GM19455 (cell line): ENCODE data around the gene TMEM176B.
"Not testable (repeated sequence)": the region's sequence is repeated elsewhere in the genome, so short reads cannot be mapped to it uniquely, and the experiment has no call there.

Source experiments
- ATAC-seq: cut with Tn5 transposase; IDR thresholded peaks from one replicate; pipeline ENCODE4 v1.9.1; 2021; ENCODE audit not compliant: unreplicated experiment

Gene TMEM176B

DNA sequence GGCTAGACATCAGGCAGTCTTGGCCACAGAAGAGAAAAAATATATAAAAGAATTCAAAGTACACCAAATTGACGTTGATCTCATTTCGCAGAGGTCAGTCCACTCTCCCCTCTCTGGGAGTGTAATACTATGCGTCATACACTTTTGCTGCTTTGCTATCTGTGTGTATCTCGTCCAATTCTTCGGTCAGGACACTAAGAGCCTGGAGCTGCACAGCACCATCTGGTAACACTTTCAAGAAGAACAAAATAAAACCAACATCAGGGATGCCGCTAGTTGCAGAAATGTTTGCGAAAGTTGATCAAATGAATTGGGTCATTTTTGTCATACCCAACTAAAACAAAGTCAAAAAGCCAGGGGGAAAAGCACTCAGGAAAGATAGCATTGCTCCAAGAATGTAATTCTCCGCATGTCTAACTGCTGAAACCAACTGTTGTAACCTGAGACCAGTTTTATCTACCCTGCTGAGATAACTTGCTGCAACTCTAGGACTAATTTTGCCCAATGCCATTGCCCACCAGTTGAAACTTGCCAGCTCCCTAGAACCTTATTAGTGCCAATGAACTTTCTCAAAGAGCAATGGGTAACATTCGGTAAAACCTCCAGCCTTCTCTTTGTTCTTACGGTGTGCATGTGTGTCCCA lies 23.4 kb upstream of the TMEM176B start:
- no peak for ATAC-seq

DNA sequence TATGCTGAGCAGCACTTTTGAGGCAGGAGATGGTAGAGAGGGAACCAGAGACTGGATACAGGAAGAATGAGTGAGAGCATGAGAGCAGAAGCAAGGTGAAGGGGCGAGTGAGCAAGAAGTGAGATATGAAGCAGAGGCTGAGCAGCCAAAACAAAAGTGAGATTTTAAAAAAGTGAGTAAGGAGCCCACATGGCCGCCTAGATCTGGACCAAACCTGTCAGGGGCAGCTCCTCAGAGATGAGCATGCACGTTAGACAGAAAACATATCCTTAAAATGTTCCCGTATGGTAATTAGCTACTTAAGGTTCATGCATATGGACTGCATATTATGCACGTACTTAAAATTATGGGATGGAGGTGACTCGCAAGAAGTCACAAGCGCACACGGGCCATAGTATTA lies 22.9 kb upstream of the TMEM176B start:
- no peak for ATAC-seq

DNA sequence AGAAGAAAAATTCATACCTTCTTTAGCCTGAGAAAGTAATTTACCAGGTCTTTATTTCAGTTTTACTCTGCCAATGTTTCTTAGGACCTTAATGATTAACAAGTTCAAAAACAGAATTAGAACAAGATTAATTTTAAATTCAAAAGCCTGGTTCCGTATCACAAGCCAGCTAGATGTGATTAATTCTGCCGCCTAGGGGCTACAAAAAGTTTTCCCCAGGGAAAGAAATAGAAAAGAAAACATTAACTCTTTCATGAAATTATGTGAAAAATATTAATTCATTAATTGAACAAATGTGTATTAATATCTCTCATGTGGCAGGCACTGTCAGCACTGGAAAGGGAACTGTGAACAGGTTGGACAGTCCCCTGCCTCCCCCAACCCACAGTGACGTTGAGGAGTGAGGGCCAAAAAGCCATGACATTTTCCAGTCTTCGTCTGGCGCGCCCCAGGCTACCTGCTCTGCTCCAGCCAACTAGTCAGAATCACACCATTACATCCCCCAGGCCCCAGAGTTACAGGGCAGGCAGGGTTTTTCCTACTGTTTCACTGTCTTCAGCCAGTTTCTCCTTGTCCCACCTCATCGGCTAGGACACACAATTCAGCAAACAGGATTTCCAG lies 20.5 kb upstream of the TMEM176B start:
- no peak for ATAC-seq

DNA sequence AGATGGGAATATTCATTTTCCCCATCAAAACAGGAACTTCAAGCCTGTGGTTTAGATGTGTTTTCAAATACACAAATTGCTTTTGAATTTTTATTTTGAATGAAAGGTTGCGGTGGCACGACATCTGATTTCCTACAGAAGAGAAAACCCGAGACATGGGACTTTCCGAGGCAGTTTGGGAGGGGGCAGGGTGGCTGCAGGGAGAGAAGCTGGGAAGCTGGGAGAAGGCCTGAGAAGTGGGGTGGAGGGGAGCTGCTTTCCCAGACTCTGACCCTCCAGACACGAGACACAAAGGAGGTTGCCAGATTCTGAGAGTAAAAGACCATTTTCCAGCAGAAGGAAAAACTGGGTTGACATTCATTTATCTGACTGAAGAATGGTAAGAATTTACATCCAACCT lies 20.0 kb upstream of the TMEM176B start:
- ATAC-seq = no peak

DNA sequence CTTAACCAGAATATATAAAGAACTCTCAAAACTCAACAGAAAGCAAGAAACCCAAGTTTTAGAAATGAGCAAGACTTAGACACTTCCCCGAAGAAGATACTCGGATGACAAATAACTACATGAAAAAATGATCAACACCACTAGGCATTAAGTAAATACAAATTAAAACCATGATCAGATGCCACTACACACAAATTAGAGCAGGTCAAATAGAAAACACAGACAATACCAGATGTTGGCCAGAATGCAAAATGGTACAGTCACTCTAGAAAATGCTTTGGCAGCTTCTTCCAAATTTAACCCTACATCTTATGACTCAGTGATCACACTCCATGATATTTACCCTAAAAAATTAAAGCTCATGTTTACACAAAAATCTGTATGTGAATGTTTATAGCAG lies 18.8 kb upstream of the TMEM176B start:
- no peak for ATAC-seq

DNA sequence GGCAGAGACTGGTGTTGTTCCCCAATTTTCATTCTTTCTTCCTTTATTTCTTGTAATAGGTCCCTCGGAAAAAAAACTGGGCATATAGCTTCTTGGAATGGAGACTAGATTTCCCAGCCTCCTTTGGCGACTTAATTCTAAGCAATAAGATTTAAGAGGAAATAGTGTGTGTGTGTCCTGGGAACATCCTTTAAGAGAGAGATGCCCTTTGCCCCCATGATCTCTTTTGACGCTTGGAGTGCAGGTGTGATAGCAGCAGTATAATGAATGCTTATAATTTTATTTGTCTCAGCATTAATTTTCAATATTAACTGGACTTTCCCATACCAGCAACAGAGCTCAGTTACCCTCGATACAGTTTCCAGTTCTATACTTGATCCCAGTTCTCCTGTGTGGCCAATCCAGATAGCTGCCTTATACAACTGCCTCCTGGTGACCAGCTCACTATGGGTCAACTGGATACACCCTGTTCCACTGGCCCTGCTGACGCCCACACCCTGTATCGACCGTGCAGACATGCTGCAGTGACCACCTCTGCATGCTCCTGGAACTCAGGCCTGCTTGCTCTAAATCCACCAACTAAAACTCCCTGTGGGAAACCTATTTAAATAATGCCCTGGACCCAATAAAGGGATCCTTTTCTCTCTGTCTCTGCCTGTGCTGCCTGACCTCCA lies 14.3 kb upstream of the TMEM176B start:
- ATAC-seq = no peak

DNA sequence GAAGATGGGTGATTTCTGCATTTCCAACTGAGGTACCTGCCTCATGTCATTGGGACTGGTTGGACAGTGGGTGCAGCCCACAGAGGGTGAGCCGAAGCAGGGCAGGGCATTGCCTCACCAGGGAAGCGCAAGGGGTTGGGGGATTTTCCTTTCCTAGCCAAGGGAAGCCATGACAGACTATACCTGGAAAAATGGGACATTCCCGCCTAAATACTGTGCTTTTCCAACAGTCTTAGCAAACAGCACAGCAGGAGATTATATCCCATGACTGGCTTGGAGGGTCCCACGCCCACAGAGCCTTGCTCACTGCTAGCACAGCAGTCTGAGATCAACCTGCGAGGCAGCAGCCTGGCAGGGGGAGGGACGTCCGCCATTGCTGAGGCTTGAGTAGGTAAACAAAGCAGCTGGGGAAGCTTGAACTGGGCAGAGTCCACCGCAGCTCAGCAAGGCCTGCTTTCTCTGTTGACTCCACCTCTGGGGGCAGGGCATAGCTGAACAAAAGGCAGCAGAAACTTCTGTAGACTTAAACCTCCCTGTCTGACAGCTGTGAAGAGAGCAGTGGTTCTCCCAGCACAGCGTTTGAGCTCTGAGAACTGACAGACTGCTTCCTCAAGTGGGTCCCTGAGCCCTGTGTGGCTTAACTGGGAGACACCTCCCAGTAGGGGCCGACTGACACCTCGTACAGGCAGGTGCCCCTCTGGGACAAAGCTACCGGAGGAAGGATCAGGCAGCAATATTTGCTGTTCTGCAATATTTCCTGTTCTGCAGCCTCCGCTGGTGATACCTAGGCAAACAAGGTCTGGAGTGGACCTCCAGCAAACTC lies 7.7 kb upstream of the TMEM176B start:
- not testable (repeated sequence) for ATAC-seq

DNA sequence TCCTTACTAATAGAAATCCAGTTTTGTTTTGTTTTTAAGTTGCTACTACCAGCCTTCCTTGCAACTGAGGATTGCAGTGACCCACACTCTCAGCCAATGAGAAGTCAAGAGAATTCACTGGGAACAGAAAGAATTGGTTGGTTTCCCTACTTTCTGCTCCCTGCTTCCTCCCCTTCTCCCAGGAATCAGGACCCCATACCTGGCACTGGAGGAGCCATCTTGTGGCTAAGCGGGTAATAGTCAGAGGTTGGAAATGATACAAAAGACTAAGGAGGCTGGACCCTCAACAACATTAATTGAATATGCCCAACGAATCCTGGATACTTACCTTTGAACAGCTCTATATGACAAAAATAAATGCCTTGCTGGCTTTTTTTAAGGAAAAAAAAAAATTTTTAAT lies 6.7 kb upstream of the TMEM176B start:
- ATAC-seq = no peak

DNA sequence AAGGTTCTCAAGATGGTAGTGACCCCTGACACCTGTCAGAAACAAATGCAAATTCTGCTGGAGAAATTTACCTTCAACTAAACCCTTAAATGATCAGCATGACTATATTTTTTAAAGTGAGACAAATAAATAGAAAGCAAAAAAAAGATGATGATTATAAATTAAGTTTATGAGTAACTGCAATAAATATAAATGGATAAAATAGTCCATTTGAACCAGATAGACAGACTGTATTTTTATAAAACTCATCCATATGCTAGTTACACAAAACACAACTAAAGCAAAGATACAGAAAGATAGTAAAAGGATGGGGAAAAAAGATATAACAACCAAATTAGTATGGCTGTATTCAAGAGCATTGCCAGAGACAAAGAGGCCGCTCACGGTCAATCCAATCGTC lies 6.3 kb upstream of the TMEM176B start:
- no peak for ATAC-seq

DNA sequence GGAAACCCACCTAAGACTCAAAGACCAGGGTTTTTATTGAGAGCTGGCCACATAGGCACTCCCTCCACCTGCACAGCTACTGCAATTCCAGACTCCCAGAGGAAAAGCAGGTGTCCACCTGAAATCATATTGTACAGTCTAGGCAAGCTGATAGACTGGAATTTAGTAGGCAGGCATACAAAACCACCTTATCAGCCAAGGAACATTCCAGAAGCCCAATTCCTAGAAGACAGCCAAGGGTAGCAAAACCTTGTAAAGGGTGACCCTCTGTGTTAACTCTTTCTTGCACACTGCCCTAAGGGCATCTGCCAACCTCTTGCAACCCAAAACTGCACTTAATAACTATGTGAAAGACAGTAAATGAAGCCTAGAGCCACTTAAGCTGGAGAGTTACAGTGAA lies 5.7 kb upstream of the TMEM176B start:
- no peak for ATAC-seq

DNA sequence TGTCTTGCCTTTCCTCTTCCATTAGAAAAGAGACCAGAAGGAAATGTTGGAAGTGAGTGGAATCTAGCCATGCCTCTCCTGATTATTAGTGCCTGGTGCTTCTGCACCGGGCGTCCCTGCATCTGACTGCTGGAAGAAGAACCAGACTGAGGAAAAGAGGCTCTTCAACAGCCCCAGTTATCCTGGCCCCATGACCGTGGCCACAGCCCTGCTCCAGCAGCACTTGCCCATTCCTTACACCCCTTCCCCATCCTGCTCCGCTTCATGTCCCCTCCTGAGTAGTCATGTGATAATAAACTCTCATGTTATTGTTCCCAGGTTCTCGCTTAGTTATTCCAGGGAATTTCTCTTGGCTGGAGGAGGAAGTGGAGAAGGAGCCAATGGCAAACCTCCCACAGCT lies 4.6 kb upstream of the TMEM176B start:
- ATAC-seq = no peak

DNA sequence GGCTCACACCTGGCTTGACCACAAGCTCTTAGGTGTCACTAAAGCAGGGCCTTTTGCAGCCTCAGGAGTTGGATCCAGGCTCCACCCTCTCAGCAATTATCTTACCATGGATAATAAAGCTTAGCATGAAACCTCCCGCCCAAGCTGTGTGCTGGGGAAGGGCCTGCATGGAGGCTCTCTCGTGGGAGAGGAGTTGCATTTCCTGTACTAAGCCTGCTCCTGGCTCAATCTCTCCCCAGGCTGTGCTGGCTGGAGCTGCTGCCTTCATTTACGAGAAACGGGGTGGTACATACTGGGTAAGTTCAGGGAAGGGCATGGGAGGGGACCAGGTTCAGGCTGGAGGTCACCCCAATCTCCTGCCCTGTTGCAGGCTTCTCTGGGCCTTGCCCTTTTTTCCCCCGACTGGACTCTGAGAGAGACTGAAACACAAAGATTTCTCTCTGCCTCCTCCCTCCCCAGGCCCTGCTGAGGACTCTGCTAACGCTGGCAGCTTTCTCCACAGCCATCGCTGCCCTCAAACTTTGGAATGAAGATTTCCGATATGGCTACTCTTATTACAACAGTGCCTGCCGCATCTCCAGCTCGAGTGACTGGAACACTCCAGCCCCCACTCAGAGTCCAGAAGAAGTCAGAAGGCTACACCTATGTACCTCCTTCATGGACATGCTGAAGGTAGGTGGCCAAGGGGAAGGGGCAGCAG lies 3.1 kb upstream of the TMEM176B start:
- no peak for ATAC-seq

DNA sequence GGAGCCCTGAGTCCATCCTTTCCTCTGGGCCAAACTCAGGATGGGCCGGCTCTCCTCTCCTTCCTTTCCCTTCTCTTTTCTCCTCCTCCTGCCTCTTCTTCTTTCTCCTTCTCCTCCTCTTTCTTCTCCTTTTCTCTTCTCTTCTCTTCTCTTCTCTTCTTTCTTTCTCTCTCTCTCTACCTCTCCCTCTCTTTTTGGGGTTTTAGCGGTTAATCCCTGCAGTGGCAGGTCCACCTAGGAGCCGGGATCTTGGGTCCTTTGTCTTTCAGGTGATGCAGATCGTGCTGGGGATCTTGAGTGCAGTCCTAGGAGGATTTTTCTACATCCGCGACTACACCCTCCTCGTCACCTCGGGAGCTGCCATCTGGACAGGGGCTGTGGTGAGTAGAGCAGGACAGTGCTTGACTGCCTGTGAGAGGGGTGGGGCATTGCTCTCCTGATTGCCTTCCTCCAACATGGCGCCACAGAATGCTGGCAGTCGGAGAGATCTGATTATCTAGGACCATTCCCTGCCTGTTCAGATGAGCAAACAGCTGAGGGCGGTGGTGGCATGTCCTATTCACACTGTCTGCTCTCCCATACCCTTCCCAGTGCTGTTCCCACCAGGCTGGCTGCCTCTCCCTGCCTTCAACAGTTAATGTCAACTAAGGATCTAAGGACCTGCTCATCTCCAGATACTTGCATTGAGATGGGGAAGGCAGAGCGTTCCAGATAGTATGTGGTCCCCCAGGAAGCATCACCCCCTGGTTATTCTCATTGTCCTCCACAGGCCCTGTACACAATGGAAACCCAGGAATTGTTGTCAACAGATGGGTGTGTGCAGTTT lies 2.0 kb upstream of the TMEM176B start:
- no peak for ATAC-seq

DNA sequence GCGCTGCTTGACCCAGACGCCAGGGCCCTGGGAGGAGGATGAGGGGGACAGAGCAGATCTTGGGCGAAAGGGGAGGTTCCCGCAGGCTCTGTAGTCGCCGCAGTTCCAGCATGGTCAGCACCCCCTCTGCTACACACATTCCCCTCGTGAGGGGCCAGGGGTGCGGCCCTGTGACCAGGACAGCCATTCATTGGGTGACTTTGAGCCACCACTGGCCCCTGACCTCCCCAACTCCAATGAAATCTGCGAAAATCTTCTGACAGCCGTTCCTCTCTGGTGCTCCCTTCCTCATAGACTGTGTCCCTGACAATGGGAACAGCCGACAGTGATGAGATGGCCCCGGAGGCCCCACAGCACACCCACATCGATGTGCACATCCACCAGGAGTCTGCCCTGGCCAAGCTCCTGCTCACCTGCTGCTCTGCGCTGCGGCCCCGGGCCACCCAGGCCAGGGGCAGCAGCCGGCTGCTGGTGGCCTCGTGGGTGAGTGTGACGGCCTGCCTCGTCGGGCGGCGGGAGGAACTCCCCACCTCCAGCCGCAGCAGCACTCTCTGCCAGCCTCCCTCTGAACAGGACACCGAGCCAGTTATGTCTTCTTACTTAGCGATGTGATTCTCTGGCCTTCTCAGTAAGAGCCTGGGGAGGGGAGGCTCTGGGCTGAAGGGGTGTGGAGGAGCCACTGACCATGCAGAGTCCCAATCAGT lies 1.2 kb upstream of the TMEM176B start:
- no peak for ATAC-seq

DNA sequence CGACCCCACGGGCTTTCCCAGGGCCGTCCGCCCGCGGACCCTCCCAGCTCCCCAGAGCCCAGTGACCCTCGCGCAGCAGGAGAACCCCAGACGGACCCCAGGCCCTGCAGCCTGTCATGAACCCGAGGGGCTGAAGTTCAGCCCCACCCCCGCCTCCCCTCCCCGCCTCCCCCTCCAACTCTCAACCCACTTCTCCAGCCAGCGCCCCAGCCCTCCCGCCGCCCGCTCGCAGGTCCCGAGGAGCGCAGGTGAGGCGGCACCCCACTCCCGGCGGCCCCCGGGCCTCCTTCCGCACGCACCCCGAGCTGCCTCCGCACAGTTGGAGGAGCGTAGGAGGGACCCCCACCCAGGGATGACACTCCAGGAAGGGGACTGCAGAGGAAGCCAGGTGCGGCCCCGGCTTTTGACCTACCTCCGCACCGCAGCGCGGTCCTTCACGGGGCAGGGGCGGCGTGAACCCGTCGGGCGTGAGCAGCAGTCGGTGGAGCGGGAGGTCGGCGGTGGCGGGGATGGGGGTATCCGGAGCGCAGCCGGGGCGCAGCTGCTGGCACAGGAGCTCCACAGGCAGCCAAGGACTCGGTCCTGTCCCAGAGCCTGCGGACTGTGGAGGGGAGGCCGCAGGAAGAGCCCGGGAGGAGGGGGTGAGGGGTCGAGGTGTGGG lies 547 bp upstream of the TMEM176B start, which contains the start of gene TMEM176A:
TSS of gene TMEM176A (plus strand) at position 189 of the 661 bp plus-strand sequence. CDS start 782 bp downstream, outside the sequence.
- no peak for ATAC-seq

DNA sequence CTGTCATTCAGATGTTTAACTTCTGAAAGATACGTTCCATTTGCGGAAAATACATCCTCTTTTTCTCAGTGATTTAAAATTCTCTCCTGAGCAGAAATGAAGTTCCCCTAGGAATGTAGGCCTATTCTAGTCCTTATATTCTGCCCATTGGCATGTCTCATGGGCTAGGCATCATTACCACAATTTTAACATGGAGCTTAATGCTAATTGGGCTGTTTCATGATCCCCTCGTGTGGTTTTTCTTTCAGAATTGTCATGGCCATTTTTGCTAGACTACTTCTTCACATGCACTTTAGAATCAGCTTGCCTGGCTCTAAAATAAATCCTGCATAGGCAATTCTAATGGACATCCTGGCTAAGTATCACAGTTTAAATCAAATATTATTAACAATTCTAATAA lies 1.0 kb downstream of the TMEM176B start:
- no peak for ATAC-seq

DNA sequence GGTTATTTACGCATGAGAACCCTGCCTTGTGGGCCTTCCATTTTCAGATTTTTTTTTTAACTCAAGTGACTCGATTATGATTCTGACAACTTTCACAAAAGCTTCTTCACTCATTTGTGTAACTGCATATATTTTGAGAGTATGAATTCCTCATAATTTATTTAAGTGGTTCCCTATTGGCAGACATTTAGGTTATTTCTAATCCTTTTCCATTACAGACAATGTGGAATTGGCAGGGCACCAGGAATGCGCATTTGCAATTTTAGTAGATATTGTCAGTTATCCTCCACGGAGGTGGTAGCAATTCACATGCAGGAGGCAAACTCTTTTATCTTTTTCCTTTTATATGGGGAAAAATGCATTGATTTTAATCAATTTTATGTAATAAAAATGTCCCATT lies 2.5 kb downstream of the TMEM176B start:
- no peak for ATAC-seq

DNA sequence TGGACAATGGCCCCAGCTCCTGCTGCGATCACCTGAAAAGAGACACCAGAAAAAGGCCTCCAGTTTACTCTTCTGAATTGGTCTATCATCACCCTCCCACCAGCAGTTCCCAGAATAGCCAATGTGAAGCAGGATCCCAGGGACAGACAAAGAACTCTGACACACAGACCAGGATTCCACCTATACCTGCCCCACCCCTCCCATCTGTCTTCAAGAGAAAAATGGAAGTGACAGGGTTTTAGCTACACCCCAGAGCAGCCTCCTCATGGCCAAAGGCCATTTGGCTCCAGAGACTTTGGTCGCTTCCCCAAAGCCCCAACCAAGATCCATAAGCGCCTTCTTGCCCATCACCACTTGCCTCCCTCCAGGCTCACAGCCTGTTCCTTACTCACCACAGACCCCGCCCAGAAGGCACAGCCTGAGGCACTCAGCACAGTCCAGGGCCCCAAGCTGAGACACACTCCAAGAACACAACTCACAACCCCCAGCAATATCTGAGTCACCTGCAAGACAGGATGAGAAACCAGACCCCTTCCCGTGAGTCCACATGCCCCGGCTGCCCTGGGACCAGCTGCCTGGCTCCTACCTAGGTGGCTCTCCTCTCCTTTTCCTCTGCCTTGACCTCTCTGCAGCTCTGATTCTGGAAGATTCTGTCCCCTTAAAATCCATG lies 6.5 kb downstream of the TMEM176B start:
- ATAC-seq = no peak
